Testis (tissue), 3 donors: ENCODE data around the gene SPIRE1. TPM values are rescaled to one million over a fixed set of nuclear protein-coding genes. Genes with fewer than 3 reads are reported as not detected.

Experiments
- DNase-seq: peaks from one replicate; pipeline ENCODE4 v3.0.0-alpha.2; 2019
- H3K27ac ChIP-seq, 2 donors: fragments of 200-600 bp; sonication (generic); one replicate each; pipeline ENCODE4 v1.5.1; 2019
- H3K27me3 ChIP-seq: fragments of 200-600 bp; sonication (generic); one replicate; pipeline ENCODE4 v1.5.1; 2019
- H3K36me3 ChIP-seq: fragments of 200-600 bp; sonication (generic); one replicate; pipeline ENCODE4 v1.5.1; 2017; ENCODE audit warnings: low read depth; ENCODE audit errors: missing control alignments
- H3K4me1 ChIP-seq: fragments of 200-600 bp; sonication (generic); one replicate; pipeline ENCODE4 v1.5.1; 2019
- H3K4me3 ChIP-seq, 2 donors: fragments of 200-600 bp; sonication (generic); one replicate each; pipeline ENCODE4 v1.5.1; 2017 to 2019
- H3K9me3 ChIP-seq: fragments of 200-600 bp; sonication (generic); one replicate; pipeline ENCODE4 v1.5.1; 2017
- POLR2A ChIP-seq: fragments of 450-650 bp; IDR thresholded peaks from one replicate; pipeline ENCODE4 v1.6.1; 2017; ENCODE audit warnings: antibody characterized with exemption, mild to moderate bottlenecking, moderate library complexity
- WGBS, 2 donors: methylation state at CpG; one replicate each; pipeline ENCODE4 v1.1.5; 2018; 5-methylcytosine and 5-hydroxymethylcytosine counted together
- intact Hi-C: fragments of 100-400 bp; cut with DNase I; formaldehyde crosslinking; loops from one replicate; pipeline ENCODE4 v1.15.1; 2023; ENCODE audit warnings: low total_unique reads
- polyA plus RNA-seq: library from polyadenylated mRNA; stranded (reverse); fragments of 350-450 nt; fragmentation: Illumina TruSeq; extraction: RNeasy Lipid Tissue Mini Kit (QIAGEN cat#74804); gene quantifications from one replicate; pipeline ENCODE4 v1.2.3, GENCODE V29; 2014; ENCODE audit warnings: low read depth, low replicate concordance; ENCODE audit not compliant: insufficient read depth
- total RNA-seq, 2 donors: library from RNA; depleted of rRNA; stranded (reverse); fragments of >200 nt; gene quantifications; one replicate each; pipeline ENCODE4 v1.2.3, GENCODE V29; 2016
- TF ChIP-seq, protein P1 (sequence below), 3 experiments: fragments of 450-650 bp in 2 of 3; fragments of 200-600 bp in 1 of 3; sonication (generic) in 1 of 3; IDR thresholded peaks; one replicate each; pipeline ENCODE4 v1.5.1; 2016 to 2019; ENCODE audit warnings: antibody characterized with exemption in 3 of 3, mild to moderate bottlenecking in 2 of 3, moderate library complexity in 1 of 3

The SPIRE1 gene
- total and polyA plus RNA-seq, 3 donors from 2014 or later: 46.8 to 83.5 (median 67.6) TPM

DNA sequence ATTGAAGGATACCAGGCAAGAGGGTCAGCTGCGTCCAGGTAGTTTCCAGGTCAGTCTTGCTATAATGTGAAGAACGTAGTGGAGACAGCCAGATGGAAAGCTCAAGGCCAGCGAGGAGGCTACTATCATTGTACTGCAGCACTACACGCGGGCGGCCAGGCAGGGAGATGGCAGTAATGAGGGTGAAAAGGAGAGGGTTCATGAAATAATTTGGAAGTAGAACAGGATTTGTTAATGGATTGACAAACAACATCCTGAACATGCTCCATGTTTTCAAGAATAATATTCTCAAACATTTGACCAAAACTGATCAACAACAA is 17.1 kb downstream of the SPIRE1 start:
- peaks cover 7% of the 10 kb centered on the region for H3K4me1 ChIP-seq
- intact Hi-C loops: no loop called here
- H3K36me3 ChIP-seq: no peaks in the 10 kb centered on the region
- no peaks in the 10 kb centered on the region for H3K9me3 ChIP-seq
- no peak overlapping the region for H3K27ac ChIP-seq
- no peaks in the 10 kb centered on the region for H3K27me3 ChIP-seq
- no peak for TF ChIP-seq POLR2A
- TF ChIP-seq, protein P1, sequence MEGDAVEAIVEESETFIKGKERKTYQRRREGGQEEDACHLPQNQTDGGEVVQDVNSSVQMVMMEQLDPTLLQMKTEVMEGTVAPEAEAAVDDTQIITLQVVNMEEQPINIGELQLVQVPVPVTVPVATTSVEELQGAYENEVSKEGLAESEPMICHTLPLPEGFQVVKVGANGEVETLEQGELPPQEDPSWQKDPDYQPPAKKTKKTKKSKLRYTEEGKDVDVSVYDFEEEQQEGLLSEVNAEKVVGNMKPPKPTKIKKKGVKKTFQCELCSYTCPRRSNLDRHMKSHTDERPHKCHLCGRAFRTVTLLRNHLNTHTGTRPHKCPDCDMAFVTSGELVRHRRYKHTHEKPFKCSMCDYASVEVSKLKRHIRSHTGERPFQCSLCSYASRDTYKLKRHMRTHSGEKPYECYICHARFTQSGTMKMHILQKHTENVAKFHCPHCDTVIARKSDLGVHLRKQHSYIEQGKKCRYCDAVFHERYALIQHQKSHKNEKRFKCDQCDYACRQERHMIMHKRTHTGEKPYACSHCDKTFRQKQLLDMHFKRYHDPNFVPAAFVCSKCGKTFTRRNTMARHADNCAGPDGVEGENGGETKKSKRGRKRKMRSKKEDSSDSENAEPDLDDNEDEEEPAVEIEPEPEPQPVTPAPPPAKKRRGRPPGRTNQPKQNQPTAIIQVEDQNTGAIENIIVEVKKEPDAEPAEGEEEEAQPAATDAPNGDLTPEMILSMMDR (IDR thresholded peaks at IDR 0.05): no peak
- H3K4me3 ChIP-seq: no peak overlapping the region
- peak; percentile 35 for DNase-seq
- WGBS, 2 donors: 66 to 68% methylated on average over 6 of the region's 6 CpGs

DNA sequence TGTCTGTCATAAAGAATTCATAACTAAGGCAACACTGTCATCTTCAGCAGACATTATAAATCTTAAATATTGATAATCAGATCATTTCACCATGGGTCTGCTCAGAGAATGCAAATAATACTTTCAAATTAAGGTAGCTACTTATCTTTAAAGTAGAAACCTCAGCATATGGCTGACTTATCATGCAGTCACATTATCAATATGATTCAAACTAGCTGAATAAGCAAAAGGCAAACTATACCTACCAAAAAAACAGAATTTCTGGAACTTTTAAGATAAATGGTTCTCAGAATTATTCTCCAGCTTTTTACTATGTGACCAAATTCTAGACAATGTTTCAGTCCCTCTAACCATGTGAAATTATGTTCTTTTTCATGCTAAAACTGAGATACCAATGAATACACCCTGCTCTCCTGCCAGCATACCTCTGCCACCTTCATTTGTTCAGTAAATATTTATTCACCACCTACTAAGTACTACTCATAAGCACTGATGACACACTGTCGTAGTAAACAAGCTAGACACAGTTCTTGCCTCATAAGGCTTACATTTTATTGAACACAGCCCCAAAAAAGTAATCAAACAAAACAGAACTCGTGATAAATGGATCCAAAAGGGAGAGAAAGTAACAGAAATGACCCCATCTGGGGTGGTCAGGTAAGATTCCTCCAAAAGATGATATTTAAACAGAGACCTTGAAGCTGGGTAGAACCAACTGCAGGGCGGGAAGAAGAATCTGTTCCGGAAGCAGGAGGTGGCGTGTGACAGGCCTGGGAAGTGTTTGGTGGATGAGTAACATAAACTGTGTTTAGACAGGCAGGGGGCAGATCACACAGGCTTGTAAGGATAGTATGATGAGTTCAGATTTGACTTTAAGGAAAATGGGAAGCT is 17.7 kb downstream of the SPIRE1 start:
- H3K4me3 ChIP-seq: no peak overlapping the region
- TF ChIP-seq, protein P1 (IDR thresholded peaks at IDR 0.05): no peak
- TF ChIP-seq POLR2A: no peak
- intact Hi-C loops: no loop called here
- H3K9me3 ChIP-seq: no peaks in the 10 kb centered on the region
- H3K27ac ChIP-seq: no peak overlapping the region
- peaks cover under 1% of the 10 kb centered on the region for H3K4me1 ChIP-seq
- WGBS, 2 donors: 53 to 78% methylated on average over 5 of the region's 5 CpGs
- H3K36me3 ChIP-seq: no peaks in the 10 kb centered on the region
- H3K27me3 ChIP-seq: no peaks in the 10 kb centered on the region
- DNase-seq: no peak

DNA sequence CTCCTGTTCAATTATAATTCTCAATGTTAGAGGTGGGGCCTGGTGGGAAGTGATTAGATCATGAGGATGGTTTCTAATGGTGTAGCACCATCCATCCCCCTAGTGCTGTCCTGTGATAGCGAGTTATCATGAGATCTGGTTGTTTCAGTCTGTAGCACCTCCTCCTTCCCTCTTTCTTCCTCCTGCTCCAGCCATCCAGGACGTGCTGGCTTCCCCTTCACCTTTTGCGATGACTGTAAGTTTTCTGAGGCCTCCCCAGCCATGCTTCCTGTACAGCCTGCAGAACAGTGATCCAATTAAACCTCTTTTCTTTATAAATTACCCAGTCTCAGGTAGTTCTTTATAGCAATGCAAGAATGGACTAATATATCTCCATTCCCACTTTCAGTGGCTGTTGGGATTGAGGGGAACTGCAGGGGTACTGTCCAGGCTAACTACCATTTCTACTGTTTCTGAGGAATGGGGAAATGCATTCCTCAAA is 19.2 kb downstream of the SPIRE1 start:
- no peak for TF ChIP-seq POLR2A
- TF ChIP-seq, protein P1 (IDR thresholded peaks at IDR 0.05): no peak
- H3K36me3 ChIP-seq: no peaks in the 10 kb centered on the region
- intact Hi-C loops: no loop called here
- no peak overlapping the region for H3K27ac ChIP-seq
- no peak overlapping the region for H3K4me3 ChIP-seq
- H3K9me3 ChIP-seq: no peaks in the 10 kb centered on the region
- H3K27me3 ChIP-seq: no peaks in the 10 kb centered on the region
- no peaks in the 10 kb centered on the region for H3K4me1 ChIP-seq
- no peak for DNase-seq
- 58 to 64% methylated on average over 3 of the region's 3 CpGs for WGBS, 2 donors

DNA sequence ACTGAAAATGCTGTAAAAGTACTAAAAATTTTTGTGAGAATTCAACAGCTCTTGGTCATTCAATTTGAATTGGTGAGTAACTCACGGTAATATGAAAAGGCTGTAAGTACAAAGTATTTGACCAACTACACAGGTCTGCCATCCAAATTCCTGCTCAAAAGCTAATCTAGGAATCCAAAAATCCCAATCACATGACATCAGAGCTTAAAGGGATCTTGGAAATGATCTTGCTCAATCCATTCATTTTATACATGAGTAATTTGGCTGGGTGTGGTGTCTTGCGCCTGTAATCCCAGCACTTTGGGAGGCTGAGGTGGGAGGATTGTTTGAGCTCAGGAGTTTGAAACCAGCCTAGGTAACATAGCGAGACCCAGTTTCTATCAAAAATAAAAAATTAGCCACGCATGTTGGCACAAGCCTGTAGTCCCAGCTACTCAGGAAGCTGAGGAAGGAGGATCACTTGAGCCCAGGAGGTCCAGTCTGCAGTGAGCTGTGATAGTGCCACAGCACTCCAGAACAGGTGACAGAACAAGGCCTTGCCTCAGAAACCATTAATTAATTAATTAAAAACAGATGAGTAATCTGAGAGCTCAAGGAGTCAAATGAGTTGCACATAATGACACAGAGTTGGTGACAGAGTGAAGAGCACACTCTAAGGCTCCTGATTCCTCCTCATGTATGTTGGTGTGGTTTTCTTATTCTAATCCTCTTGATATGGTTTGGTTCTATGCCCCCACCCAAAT is 19.8 kb downstream of the SPIRE1 start:
- H3K4me1 ChIP-seq: no peaks in the 10 kb centered on the region
- no peaks in the 10 kb centered on the region for H3K9me3 ChIP-seq
- no peak for TF ChIP-seq POLR2A
- TF ChIP-seq, protein P1 (IDR thresholded peaks at IDR 0.05): no peak
- DNase-seq: no peak
- no peak overlapping the region for H3K27ac ChIP-seq
- H3K36me3 ChIP-seq: no peaks in the 10 kb centered on the region
- WGBS, 2 donors: 90 to 95% methylated on average over 4 of the region's 4 CpGs
- H3K4me3 ChIP-seq: no peak overlapping the region
- no peaks in the 10 kb centered on the region for H3K27me3 ChIP-seq
- intact Hi-C loops: no loop called here
